ENCODE data around the gene RAB3IL1. TPM values are rescaled to one million over a fixed set of nuclear protein-coding genes. Genes with fewer than 3 reads are reported as not detected.

The RAB3IL1 gene
- total and polyA plus RNA-seq, 9 of the 15 experiments (the other 6 are each of a cell fraction or from before 2014, with no cell fraction given) = 0.15 to 42.6 (median 15.5) TPM

DNA sequence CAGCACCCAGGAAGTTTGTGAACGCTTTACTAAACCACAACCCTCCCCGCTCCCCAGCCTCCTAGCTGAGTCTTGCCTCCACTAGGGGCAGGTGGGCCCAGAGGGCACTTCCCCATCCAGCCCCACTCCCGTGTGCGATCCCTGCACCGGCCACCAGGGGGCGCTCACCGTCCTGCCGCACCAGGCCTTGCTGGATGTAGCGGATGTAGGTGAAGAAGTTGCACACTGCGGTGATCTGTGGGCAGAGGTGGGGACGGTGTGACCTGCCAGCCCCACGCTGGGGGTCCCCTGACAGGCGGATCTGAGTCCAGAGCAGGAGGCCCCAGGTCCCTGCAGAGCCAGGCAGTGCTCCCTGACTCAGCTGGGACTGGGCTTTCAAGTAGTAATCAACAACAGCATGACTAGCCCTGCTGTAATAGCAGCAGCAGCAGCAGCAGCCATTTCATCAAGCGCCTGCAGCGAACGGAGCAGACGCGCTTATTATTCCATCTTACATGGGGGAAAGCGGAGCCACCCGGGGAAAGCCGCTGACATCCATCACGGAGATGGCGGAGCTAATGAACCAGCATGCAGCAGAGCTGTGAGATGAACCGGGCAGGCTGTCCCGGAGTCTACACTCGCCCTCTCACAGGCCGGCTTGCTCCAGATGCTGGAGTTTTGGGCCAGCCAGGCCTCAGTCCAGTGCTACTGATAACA is 18.1 kb downstream of the RAB3IL1 start (continued):
- TF ChIP-seq, protein P1, sequence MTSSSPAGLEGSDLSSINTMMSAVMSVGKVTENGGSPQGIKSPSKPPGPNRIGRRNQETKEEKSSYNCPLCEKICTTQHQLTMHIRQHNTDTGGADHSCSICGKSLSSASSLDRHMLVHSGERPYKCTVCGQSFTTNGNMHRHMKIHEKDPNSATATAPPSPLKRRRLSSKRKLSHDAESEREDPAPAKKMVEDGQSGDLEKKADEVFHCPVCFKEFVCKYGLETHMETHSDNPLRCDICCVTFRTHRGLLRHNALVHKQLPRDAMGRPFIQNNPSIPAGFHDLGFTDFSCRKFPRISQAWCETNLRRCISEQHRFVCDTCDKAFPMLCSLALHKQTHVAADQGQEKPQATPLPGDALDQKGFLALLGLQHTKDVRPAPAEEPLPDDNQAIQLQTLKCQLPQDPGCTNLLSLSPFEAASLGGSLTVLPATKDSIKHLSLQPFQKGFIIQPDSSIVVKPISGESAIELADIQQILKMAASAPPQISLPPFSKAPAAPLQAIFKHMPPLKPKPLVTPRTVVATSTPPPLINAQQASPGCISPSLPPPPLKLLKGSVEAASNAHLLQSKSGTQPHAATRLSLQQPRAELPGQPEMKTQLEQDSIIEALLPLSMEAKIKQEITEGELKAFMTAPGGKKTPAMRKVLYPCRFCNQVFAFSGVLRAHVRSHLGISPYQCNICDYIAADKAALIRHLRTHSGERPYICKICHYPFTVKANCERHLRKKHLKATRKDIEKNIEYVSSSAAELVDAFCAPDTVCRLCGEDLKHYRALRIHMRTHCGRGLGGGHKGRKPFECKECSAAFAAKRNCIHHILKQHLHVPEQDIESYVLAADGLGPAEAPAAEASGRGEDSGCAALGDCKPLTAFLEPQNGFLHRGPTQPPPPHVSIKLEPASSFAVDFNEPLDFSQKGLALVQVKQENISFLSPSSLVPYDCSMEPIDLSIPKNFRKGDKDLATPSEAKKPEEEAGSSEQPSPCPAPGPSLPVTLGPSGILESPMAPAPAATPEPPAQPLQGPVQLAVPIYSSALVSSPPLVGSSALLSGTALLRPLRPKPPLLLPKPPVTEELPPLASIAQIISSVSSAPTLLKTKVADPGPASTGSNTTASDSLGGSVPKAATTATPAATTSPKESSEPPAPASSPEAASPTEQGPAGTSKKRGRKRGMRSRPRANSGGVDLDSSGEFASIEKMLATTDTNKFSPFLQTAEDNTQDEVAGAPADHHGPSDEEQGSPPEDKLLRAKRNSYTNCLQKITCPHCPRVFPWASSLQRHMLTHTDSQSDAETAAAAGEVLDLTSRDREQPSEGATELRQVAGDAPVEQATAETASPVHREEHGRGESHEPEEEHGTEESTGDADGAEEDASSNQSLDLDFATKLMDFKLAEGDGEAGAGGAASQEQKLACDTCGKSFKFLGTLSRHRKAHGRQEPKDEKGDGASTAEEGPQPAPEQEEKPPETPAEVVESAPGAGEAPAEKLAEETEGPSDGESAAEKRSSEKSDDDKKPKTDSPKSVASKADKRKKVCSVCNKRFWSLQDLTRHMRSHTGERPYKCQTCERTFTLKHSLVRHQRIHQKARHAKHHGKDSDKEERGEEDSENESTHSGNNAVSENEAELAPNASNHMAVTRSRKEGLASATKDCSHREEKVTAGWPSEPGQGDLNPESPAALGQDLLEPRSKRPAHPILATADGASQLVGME (CRISPR knock-in tag; IDR thresholded peaks at IDR 0.05) = no peak
- TF ChIP-seq KDM1A (IDR thresholded peaks at IDR 0.05) (no peak), RBM25 (IDR thresholded peaks at IDR 0.05; ENCODE audit: low read depth, low read length, severe bottlenecking) (no peak), ETV1 (tag; conservative IDR thresholded peaks at IDR 0.05; ENCODE audit: low read depth) (peak; percentile 42; the same call in 1 of the 2 replicates), CREBBP (IDR thresholded peaks at IDR 0.05; ENCODE audit: low read depth, low read length) (no peak), RBM17 (IDR thresholded peaks at IDR 0.05; ENCODE audit: borderline replicate concordance, low read depth, low read length) (no peak), PTTG1 (tag; IDR thresholded peaks at IDR 0.05; ENCODE audit: low read depth) (no peak), SMARCA5 (IDR thresholded peaks at IDR 0.05) (no peak), ZNF165 (CRISPR knock-in tag; IDR thresholded peaks at IDR 0.05; ENCODE audit: borderline replicate concordance) (no peak), ARID1B (IDR thresholded peaks at IDR 0.05) (no peak), SIN3A (IDR thresholded peaks at IDR 0.05; ENCODE audit: borderline replicate concordance in 2 of 2, control insufficient read depth in 1 of 2, low read depth in 2 of 2, low read length in 2 of 2) (no peak), SP2 (IDR thresholded peaks at IDR 0.05; ENCODE audit: extremely low read depth, low read depth, low read length, poor library complexity, severe bottlenecking) (no peak), NUFIP1 (IDR thresholded peaks at IDR 0.05; ENCODE audit: partially characterized antibody) (no peak)
- TF ChIP-seq, protein P2, sequence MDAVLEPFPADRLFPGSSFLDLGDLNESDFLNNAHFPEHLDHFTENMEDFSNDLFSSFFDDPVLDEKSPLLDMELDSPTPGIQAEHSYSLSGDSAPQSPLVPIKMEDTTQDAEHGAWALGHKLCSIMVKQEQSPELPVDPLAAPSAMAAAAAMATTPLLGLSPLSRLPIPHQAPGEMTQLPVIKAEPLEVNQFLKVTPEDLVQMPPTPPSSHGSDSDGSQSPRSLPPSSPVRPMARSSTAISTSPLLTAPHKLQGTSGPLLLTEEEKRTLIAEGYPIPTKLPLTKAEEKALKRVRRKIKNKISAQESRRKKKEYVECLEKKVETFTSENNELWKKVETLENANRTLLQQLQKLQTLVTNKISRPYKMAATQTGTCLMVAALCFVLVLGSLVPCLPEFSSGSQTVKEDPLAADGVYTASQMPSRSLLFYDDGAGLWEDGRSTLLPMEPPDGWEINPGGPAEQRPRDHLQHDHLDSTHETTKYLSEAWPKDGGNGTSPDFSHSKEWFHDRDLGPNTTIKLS (IDR thresholded peaks at IDR 0.05; ENCODE audit: borderline replicate concordance, low read depth) = no peak
- TF ChIP-seq, protein P3, sequence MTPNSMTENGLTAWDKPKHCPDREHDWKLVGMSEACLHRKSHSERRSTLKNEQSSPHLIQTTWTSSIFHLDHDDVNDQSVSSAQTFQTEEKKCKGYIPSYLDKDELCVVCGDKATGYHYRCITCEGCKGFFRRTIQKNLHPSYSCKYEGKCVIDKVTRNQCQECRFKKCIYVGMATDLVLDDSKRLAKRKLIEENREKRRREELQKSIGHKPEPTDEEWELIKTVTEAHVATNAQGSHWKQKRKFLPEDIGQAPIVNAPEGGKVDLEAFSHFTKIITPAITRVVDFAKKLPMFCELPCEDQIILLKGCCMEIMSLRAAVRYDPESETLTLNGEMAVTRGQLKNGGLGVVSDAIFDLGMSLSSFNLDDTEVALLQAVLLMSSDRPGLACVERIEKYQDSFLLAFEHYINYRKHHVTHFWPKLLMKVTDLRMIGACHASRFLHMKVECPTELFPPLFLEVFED (CRISPR knock-in tag; conservative IDR thresholded peaks at IDR 0.05) = no peak
- TF ChIP-seq, protein P4, sequence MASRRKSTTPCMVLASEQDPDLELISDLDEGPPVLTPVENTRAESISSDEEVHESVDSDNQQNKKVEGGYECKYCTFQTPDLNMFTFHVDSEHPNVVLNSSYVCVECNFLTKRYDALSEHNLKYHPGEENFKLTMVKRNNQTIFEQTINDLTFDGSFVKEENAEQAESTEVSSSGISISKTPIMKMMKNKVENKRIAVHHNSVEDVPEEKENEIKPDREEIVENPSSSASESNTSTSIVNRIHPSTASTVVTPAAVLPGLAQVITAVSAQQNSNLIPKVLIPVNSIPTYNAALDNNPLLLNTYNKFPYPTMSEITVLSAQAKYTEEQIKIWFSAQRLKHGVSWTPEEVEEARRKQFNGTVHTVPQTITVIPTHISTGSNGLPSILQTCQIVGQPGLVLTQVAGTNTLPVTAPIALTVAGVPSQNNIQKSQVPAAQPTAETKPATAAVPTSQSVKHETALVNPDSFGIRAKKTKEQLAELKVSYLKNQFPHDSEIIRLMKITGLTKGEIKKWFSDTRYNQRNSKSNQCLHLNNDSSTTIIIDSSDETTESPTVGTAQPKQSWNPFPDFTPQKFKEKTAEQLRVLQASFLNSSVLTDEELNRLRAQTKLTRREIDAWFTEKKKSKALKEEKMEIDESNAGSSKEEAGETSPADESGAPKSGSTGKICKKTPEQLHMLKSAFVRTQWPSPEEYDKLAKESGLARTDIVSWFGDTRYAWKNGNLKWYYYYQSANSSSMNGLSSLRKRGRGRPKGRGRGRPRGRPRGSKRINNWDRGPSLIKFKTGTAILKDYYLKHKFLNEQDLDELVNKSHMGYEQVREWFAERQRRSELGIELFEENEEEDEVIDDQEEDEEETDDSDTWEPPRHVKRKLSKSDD (conservative IDR thresholded peaks at IDR 0.05; ENCODE audit: low read length) = no peak; the same call in 1 of the 2 replicates

All from K562 (cell line).